Stimulated activated CD4-positive, alpha-beta T cell treated with anti-CD3 and anti-CD28 coated beads, Interleukin-15, amount 100 ng/mL, for 1 hour (primary cell): Measurements from ENCODE around the gene ANKEF1.

ENCODE experiments used
- DNase-seq, 2 donors: peaks; one replicate each; pipeline ENCODE4 v3.0.0-alpha.2; 2020; ENCODE audit warnings: low read depth in 1 of 2, low spot score in 1 of 2

The ANKEF1 gene

DNA sequence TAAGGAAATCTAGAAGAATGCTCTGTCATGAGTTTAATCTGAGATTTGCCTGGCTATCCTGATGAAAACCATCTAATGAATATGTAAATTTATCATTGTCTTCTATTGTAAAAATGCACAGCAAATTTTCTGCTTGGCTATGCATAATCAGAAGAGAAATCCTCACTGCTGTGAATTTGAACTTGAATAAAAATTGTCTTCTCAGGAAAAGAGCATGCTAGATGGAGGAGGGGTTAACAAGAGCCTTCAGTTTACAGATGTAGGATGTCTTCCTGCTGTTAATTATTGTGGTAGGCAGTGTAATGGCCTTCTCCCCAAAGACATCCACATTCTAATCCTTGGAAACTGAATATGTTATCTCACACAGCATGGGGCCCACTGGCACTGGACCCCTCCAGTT, 45.8 kb downstream of the ANKEF1 start:
- no peak for DNase-seq

DNA sequence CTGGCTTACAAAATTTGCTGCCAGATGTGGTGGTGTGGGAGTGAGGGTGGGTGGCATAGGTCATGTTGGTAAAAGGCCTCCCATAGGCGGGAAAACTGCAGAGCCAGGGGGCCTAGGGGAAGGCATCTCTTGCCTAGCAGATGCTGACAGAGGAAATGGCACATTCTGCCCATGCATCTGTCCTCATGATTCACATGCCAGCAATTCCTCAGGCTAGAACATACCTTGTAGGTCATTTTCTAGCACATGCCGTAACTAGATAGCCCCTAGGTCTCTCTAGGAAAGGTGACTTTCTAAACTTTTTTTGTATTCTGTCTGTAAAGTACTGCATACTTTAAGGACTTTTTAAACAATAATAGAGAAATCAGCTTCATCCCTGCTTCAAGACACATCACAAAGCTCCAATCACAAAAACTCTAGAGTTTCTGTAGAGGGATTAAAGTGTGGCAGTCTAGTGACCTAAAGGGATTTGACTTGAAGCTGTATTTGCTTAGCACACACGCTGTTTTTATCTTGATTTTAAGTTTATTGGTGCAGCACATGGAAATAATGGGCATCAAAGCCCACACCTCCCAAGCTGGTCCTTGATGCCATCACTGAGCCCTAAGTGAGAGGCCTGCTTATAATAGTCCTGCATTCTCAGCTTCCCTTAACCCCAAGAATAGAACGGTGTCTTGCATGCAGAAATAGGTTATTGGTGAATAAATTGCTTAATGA, 55.2 kb downstream of the ANKEF1 start:
- no peak for DNase-seq

DNA sequence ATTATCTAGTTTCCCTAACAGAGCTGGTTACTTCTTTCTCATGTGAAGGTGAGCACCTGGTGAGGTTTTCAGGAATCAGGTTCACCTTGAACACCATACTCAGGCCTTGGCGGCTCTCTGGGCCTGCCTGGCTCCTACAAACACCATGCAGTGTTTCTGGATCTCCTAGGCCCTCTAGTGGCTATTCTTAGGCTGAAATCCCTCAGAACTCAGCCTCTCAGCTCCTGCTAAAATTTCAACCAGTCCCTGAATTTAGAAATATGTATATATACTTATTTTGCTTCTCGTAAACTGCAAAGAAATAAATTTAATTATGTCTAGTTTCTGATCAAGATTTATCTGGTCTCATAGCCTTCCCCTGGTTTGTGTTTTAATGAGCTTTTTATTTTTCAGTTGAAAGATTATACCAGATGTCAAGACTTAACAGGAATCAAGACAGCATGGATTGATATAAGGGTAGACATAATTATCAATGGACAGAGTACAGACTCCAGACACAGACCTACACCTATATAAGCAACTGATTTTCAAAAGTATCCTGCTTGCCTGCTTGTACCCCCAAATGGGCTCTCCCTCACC, 55.9 kb downstream of the ANKEF1 start:
- DNase-seq, result no peak

DNA sequence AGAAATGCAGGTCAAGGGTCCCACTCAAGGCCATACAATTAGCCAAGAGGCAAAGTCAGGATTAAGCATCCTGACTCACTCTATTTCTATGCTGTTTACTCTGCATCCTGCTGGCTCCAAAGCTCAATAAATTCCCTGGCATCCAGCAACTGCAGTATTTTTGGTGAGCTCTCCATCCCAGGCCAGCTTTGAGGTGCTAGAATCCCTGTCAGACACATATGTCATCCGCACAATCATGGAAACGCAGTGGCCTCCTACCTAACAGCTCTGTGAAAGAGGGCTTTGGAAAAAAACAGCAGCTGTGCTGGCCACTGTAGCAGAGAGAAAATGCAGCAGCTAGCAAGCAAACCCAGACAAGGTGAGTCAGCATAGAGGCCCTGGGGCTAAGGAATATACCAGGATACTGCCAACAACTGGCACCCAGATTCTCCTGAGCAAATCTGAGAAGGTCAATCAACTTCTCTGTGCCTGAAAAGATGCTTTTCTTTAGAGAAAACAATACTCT, 58.4 kb downstream of the ANKEF1 start:
- no peak for DNase-seq

DNA sequence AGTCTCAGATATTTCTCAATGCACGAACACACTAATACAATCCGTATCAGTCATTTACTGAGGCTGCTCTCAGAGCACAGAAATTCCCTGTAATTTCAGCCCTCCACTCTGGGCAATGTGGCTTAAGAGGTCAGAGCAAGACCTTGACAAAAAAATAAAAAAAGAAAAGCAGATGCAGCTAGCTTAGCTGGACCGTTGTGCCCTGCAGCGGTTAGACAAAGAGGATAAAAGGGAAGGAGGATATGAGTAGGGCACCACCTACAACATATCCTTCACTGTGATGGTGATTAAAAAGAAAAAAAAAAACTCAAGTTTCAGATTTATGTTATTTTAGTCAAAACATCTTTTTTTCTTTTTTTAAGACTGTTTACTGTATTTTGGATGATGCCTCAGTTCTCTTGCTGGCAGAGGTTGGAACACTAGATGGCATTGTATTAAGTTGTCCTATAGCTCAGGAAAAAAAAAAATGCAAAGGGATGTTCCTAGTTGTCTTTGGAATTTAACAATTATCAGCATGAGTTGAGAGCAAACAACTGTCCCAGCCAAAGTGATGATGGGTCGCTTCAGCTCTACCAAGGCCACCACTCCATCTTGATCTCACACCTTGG, 59.9 kb downstream of the ANKEF1 start:
- DNase-seq, result no peak

DNA sequence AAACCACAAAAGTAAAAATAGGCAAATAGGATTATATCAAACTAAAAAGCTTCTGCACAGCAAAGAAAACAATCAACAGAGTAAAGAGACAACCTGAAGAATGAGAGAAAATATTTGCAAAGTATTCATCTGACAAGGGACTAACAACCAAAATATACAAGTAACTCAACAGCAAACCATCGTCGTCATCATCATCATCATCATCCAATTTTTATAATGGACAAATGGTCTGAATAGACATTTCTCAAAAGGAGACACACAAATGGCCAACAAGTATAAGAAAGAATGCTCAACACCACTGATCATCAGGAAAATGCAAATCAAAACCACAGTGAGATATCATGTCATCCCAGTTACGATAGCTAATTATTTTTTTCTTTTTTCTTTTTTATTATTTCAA, 62.0 kb downstream of the ANKEF1 start:
- DNase-seq, result no peak

DNA sequence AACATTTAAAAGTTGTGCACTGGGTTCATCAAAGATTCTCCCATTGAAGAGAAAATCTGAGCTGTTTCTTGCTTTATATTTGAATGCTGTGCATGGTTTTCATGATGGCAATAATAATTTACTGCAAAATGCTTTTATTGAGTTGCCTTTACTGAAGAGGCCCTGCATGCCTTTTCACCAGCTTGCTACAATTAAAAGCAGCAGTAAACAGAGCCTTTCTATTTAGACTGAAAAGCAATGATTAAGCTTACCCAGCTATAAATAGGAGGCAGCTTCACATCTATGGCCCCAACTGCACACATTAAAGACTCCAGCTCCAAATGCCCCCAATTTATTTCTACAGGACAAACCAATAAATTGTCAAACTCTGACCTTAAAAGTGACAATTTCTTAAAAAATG, 70.3 kb downstream of the ANKEF1 start:
- DNase-seq, result no peak
